DMS53 (cell line): ENCODE measurements around the gene OR4F15.
A peak's percentile ranks its signal among the peaks of the same experiment; 100 is the strongest.
"Not testable (repeated sequence)": the region's sequence is repeated elsewhere in the genome, so short reads cannot be mapped to it uniquely, and the experiment has no call there.

Source experiments
- DNase-seq: peaks from one replicate; lab custom pipeline; 2025; lab: John Stamatoyannopoulos, UW

OR4F15 gene, protein sequence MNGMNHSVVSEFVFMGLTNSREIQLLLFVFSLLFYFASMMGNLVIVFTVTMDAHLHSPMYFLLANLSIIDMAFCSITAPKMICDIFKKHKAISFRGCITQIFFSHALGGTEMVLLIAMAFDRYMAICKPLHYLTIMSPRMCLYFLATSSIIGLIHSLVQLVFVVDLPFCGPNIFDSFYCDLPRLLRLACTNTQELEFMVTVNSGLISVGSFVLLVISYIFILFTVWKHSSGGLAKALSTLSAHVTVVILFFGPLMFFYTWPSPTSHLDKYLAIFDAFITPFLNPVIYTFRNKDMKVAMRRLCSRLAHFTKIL

DNA sequence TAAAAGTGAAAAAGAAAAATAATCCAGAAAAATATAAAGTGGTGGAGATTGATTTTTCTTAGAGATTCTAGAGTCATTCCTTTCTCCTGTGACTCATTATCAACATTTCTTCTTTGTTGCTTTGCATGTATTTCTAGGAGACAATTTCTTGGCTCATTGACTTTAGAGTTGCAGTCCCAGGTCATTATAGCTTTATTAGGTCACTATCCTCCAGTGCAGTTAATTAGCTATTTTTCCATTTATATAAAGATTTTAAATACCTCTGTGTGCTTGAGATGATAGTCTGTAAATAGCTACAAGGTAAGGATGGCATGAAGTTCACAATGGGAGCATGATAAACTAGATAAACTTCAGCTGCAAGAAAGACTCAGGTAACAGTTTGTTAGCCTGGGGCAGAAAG, at the start of gene OR4F15:
TSS of gene OR4F15 (plus strand) at position 301 of the 400 bp plus-strand sequence. CDS start 5,985 bp downstream, outside the sequence.
- DNase-seq, result no peak

DNA sequence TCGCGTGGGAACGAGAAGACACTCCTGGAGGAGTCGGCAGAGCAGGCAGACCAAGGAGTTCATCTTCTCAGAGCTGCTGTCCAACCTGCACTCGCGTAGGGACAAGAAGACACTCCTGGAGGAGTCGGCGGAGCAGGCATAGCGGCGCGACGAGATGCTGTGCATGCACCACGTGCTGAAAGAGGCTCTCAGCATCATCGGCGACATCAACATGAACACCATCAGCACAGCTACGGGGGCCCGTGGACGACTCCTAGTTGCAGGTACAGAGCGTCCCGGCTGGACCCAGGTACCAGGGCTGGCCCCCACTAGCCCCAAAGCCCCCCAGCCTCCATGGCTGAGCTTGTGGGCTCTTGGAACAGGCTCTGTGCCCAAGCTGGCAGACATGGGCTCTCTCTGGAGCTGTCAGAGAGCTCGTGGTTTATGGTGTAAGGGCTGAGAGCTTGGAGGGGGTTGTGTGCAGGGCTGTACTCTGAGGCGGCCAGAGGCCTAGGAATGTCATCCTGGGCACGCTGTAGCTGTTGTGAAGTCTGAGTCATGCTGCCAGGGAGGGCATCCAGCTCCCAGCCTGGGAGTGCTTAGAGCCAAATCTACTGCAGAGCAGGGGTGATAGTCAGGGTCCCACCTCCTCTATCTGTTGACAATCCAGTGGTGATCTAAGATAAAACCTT, 47.2 kb upstream of the OR4F15 start:
- DNase-seq, result not testable (repeated sequence)

DNA sequence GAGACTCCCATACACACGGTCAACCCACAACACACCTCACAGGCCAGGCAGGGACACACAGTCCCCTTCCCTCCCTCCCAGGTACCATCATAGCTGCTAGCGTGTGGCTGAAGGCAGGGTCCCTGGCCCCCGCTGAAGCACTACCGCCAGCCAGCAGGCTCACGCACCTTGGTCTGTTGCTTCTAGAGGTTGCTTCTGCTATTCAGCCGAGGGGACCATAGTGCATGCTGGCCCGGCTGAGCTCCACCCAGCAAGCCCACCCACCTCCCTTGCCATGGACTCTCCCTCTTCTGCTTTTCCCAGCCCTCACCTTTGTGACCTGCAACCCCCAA, 46.7 kb upstream of the OR4F15 start:
- DNase-seq, result not testable (repeated sequence)

DNA sequence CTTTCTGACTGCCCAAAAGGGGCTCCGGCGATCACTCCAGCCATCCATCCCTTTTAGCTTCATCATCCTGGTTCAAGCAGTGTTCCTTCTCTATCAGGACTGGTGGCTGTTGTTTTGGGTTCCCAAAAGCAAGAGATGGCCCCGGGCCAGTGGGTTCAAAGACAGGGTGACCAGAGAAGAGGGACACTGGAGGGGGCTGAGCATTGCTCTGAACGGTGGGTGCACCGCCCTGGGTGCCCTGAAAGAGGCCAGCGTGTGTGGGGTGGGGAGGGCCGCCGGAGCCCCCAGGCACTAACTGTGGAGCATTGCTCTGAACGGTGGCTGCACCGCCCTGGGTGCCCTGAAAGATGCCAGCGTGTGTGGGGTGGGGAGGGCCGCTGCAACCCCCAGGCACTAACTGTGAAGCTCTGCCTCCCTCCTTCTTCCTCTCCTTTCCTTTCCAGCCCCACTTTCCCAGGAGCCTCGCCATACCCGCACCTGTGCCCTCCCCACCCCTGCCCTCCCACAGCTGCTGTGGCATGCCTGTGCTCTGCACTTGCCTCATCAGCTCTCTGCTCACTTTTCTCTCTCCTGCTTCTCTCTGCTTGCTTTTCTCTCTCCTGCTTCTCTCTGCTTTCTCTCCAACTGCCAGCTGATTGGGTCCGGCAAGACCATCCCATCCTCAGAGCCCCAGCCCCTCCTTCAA, 46.1 kb upstream of the OR4F15 start:
- no peak for DNase-seq

DNA sequence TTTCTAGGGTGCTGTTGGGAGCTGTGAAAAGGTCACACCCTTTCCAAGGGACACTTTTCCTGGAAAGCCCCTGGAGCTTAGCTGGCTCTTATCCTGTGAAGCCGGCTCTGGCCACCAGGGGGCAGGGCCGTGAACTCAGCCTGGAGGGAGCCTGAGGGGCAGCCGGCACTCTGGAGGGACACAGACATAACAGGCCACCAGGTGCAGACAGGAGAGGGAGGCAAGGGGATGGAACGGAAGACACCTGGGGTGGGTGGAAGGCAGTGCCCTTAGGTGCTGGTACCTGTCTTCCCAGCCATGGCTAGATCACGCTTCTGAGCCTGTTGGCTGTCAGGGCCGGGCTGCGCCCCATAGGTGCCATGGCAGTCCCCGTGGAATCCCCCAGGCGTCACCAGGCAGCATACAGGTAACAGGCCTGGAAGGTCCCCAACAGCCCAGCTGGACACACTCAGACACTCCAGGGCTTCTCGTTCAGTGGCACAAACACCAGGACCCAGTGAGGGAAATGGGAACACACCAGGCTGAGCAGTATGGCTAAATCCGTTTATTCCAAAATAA, 44.8 kb upstream of the OR4F15 start:
- not testable (repeated sequence) for DNase-seq

DNA sequence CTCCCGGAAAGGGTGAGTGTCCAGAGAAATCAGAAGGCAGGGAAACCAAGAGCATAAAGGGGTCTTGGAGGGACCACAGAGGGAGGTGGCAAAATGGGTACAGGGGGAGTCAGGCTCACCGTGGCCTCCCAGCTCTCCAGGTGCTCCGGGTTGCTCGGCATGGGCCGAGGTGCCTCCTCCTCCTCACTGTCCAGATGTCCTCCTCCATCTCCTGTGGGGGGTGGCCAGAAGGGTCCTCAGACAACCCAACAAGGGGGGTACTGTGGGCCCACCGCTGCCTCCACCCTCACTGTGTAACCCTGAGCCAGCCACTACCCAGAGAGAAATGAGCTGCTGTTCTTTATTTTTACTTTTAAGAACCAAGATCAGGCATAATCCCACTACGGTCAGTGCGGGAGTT, 39.1 kb upstream of the OR4F15 start:
- DNase-seq, result no peak

DNA sequence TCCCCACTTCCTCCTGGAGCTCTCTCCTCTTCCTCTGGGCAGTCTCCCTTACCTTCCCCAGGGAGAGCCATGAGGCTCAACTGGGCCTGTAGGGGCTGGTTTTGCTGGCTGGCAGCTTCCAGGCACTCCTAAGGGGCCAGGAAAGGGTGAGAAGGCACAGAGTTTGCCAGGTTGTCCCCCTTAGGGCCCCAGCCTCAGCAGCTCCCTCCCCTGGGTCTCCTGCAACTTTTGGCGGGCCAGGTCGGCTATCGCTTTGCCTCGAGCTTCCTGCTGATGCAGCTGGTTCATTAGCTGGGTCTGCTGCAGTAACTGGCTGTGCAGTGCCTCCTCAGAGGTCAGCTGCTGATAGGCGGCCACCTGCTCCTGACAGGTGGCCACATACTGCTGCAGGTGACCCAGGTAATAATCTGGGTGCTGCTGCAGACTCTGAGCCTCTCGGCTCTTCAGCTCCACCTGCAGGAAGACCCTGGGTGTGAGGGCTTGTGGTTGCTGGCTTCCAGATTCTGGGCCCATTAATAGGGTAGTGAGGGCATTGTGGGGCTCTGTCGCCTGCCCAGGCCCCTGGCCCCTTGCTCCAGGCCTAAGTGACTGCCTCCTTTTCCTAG, 38.4 kb upstream of the OR4F15 start:
- peak; percentile 94 for DNase-seq

DNA sequence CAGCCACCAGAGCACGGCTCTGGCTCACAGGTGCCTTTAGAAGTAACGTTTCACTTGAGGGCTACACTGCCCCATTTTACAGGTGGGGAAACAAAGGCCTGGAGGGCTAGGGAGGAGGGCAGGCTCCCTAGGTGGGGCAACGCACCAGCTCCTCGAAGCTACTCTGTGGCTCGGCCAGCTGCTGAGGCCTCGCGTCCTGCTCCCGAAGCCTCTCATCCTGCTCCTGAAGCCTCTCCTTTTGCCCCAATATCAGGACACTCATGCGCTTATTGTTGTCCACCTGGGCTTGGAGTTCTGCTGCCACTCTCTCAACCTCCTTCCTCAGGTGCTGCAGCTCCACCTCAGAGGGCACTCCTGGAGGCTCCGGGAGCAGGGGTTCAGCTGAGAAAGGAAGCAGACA, 36.9 kb upstream of the OR4F15 start:
- DNase-seq, result no peak

DNA sequence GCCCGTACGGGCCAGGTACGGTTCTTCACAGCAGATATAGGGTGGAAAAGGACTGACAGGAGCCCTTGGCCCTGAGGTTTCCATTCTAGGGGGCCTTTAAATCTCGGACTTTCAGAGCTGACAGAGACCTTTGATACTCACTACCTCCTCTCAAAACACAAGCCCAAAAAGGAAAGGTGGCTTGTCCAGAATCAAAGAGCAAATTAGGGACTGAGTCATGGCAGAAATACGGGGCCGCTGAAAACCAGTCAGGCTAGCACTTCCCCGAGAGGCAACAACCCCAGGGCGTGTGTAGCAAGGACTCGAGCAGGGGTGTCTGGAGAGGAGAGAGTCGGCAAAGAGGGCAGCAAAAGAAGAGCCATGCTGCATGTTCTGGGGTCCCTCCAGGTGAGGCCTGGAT, 33.4 kb upstream of the OR4F15 start:
- not testable (repeated sequence) for DNase-seq

DNA sequence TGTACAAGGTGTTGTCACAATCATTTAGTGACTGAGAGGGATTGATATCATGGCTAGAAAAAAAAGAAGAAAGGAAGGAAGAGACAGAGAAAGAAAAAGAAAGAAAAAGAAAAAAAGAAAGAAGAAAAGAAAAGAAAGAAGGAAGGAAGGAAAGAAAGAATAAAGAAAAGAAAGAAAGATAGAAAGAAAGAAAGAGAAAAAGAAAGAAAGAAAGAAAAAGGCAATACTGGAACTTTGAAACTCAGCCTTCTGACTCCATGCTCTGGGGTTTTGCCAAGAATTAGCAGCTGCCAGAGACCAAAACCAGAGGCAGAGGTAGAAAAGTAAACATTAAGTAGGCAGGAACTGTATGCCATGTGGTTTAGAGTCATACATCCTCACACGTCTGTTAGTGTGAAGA, 31.8 kb upstream of the OR4F15 start:
- peak; percentile 68 for DNase-seq

DNA sequence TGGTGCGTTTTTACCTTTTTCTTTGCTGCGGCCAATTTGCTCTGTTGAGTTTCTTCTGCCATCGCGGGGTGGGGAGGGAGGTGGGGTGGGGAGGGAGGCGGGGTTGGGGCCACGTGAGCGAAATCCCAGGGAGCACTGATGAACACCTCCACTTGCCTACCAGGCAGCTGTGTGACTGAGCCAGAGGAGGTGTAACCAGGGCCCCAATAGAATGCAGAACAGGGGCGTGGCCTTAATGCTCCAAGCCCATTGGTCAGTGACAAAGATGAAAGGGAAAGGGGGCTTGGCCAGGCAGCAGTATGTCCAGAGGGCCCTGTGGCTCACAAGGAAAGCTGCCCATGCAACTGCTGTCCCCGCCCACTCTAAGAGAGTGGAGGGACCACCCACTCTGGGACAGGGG, 30.1 kb upstream of the OR4F15 start:
- DNase-seq, result no peak

DNA sequence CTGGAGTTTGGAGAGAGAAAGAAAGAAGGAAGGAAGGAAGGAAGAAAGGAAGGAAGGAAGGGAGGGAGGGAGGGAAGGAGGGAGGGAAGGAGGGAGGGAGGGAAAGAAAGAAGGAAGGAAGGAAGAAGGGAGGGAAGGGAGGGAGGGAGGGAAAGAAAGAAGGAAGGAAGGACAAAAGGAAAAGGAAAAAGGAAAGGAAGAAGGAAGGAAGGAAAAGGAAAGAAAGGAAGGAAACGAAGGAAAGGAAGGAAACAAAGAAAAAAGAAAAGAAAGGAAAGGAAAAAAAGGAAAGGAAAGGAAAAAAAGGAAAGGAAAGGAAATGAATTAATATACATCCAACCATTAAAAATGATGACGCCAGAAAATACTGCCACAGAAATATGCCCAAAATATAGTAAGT, 27.4 kb upstream of the OR4F15 start:
- no peak for DNase-seq

DNA sequence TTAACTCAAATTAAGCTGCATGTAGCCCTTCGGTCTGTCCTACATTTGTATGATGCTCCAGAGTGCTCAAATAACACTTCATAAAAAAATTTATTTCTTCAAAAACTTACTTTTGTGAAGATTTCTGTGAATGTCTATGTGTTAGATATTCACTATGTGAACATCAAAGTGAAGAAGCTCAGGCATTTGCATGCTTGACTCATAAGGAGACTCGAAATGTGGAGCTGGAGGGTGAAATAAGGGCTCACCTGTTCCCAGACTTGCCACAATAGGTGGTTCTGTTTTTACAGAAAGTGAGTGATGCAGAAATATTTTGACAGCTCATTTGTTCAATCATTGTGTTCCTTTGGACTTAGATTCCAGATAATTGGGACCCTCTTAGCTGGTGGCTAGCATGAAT, 25.6 kb upstream of the OR4F15 start:
- not testable (repeated sequence) for DNase-seq

DNA sequence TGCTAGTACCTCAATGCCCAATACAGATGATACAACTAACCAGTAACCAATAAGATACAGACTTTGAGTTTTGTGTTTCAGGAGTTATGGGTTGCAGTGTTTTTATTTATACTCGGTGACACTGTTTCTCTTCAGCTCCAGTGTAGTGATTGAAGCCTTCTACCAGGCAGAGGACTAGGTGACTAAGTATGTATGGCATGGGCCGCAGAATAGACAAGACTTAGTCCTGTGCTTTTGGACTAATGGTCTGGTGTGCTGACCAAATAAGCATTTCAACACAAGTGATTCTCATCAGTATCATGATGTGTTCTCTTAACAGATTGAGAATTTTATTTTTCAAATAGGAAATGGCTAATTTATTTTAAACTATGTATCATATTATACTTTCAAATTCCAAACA, 24.0 kb upstream of the OR4F15 start:
- not testable (repeated sequence) for DNase-seq

DNA sequence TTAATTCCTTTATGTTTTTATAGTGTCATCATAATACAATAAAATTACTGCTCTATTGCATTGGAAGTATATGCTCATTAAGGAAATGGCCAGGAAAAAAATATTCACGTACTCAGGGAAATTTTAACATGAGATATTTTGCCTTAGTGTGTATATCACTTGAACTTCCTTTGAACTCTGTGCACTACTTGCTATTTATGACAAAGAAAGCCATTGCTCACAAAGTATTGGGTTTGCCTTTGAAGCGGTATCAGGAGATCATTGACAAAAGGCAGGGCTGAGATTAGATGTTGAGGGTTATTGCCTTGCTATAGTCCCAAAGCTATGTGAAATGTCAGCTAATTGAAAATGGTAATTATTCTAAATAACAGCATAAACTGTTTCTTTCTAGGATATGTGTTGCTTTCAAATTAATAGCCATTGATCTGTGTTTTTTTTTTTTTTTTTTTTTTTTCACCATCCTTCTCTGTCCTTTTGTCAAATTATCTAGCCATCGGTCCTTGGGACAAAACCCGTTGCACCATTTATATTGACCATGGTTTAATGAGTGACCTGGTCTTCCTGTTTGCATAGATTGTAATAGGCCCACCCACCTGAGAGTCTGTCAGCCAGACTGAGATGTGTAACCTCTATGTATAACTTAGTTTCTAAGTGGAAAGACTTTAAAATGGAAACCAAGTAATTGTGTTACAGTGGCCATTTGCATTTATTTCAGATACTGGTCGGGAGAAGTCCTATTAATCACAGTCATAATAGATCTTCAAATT, 23.3 kb upstream of the OR4F15 start:
- not testable (repeated sequence) for DNase-seq

DNA sequence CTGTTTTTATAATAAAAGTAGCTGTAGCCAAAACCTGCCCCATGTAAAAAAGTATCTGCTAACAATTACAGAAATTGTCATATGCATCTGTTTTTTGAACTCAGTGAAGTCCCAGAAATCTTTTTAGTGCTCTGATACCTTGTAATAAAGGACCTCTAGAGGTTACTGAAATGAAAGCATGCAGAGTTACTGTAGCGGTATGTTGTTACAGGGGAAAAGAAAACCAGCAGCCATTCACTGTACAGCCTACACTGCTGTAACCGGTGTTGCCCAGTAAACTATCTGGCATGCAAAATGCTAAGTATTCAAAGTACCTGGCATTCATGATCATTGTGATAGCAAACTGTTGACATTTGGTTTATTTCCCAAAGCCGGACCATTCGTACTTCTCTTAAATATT, 21.3 kb upstream of the OR4F15 start:
- DNase-seq, result not testable (repeated sequence)

DNA sequence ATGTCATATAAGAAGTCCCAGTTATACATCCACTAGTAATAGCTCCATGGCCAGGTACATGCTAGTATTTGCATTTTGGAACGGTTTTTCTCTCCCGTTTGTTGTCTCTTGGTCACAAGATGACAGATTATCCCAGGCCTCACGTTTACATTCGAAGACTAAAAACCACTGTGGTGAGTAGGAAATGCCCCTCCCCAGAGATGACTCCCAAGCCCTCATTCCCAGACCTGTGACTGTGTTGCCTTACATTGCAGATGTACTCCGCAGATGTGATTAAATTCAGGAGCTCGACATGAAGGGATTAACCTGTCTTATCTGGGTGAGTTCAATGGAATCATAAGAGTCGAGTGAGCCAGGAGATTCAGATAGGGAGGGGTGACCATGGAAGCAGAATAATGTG, 18.0 kb upstream of the OR4F15 start:
- not testable (repeated sequence) for DNase-seq

DNA sequence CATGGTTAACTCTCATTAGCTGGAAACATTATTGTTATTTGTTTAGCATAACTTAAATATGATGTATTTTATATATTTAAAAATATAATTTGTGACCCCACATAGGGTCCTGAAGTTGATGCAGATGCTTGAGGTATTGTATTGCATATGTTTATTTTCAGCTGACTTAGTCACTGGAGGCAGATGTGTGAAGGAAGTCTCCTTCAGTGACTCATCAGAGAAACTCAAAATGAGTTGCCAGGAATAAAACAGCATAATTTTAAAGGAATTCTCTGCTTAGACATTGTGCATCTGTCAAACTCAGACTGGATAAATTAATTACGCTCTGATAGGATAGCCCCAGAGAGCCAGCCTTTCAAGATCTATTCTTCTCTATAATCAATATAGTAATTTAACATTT, 16.5 kb upstream of the OR4F15 start:
- peak; percentile 29 for DNase-seq

DNA sequence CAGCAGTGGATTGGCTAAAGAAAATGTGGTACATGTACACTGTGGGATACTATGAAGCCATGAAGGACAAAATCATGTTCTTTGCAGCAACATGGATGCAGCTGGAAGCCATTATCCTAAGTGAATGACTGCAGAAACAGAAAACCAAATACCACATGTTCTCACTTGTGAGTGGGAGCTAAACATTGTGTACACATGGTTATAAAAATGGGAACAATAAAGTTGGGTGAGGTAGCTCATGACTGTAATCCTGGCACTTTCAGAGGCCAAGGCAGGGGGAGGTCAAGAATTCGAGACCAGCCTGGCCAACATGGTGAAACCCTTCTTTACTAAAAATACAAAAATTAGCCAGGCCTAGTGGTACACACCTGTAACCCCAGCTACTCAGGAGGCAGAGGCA, 12.3 kb upstream of the OR4F15 start:
- DNase-seq, result no peak

DNA sequence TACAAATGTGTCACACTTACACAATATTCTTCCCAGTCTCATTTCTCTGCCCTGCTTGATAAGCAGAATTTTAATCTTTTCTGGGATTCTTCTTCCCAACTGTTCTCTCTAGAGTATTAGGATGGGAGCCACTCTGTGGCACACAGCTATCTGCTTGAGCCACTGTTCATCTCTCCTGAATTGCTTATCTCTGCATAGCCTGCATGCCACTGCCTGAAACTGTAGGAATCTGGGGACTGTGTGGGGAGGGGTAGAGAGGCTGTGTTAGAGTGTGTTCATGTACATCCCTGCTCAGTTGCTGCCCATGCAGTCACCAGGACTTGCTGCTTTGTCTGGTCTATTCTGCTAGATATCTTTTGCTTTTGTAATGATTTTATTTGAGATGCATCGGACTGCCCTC, 11.0 kb upstream of the OR4F15 start:
- DNase-seq, result no peak

DNA sequence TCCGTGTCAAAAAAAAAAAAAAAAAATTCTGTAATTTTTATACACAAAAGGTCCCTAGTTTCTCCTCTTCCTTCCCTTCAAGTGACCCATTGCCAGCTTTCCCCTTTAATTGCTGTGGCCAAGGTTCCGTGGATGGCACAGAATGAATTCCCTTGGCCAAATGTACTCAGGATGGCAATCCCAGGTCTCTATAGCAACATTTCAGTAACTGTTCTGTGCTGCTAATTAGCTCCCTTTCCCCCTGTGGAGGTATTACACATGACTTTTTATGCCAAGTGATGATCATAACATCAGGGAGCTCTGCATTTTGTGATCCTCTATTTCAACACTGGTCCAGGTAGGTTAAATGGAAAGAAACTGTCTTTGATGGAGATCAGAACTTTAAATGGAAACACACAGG, 8.8 kb upstream of the OR4F15 start, which contains the start of gene OR4F6:
TSS of gene OR4F6 (plus strand) at position 301 of the 400 bp plus-strand sequence. CDS start 2,211 bp downstream, outside the sequence.
- no peak for DNase-seq

DNA sequence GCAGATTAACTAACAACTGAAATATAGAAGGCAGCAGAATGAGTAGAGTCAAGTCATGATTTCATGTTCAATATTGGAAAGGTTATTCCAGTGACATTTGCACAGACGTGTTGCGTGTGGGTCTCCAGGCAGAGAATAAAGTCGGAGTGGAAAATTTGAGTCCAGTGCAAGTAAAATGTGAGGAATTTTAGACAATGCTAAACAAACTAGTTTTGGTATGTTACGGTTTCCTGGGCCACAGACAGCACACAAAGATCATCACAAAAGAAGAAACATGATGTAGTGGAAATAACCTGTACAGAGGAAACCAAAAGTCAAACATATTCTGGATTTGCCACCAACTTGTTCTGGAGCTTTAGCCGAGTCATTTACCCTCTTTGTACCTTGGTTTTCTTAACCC, 8.3 kb upstream of the OR4F15 start:
- DNase-seq, result no peak
